ENCODE results near the gene IMP4. TPM values are rescaled to one million over a fixed set of nuclear protein-coding genes. Genes with fewer than 3 reads are reported as not detected.
A peak's percentile ranks its signal among the peaks of the same experiment; 100 is the strongest.

Gene IMP4
- total and polyA plus RNA-seq, 2 of the 4 experiments (the other 2 are of a cell fraction) = 154 to 169 TPM

DNA sequence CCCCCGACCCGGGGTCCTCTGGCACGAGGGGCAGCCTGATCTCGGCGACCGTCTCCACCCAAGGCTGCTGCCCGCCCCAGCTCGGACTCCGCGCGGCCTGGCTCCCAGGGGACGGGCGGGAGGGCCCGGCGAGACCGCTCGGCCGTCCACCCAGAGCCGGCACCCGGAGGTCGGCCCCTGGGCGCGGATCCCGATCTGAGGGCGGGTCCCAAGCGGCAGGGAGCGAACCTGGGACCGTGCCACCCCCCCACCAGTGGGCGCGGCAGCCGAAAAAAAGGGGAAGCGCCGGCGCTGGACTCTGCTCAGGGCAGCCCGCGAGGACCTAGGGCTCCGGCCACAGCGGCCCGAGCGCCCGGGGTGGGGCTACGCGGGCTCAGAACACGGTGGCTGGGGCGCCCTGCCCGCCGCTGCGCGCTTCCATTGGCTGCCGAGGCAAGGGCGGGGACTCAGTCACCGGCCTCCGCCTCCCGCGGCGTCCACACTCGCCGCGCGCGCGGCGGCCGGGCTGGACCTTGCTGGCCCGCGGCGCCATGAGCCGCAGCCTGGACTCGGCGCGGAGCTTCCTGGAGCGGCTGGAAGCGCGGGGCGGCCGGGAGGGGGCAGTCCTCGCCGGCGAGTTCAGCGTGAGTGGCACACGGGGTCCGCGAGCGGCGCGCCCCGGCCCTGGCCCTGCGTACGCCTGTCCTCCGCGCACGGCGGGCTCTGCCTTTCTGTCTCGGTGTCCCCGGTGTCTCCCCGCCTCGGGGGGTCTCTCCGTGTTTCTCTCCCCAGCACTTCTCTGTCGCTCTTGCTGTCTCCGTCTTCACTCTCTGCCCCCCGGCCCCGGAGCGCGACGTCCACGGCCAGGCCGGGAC lies 13.1 kb downstream of the IMP4 start, which contains the start of gene PTPN18:
Gene PTPN18, plus strand, starts transcription at position 479 of the 854 bp plus-strand sequence. Its CDS starts 52 bp downstream, at position 531.
- Histone ChIP-seq H3K27ac (ENCODE audit: insufficient read depth, low read length) (peak within 1 kb of the TSS; percentile 6; the same call in 1 of the 2 replicates), H3K36me3 (ENCODE audit: control insufficient read depth, insufficient read depth, low read length) (no peaks in the 10 kb centered on the region)
- dilution Hi-C loops (cut with HindIII; ENCODE audit: low sequenced_read_pairs, unreplicated experiment) = no loop called here
- TF ChIP-seq MAFK (IDR thresholded peaks at IDR 0.05; ENCODE audit: low read depth, low read length) (no peak), MXI1 (IDR thresholded peaks at IDR 0.05; ENCODE audit: borderline replicate concordance, low read depth, low read length) (peak; percentile 84), NFE2L2 (IDR thresholded peaks at IDR 0.05; ENCODE audit: low read depth, low read length) (no peak), CHD1 (IDR thresholded peaks at IDR 0.05; ENCODE audit: low read depth, low read length) (no peak), RAD21 (IDR thresholded peaks at IDR 0.05; ENCODE audit: low read length) (peak; percentile 61), FOS (IDR thresholded peaks at IDR 0.05; ENCODE audit: low read depth, low read length) (no peak), RCOR1 (IDR thresholded peaks at IDR 0.05; ENCODE audit: insufficient replicate concordance, low read length) (no peak), BHLHE40 (IDR thresholded peaks at IDR 0.05; ENCODE audit: low read depth, low read length) (no peak), CEBPB (IDR thresholded peaks at IDR 0.05; ENCODE audit: low read depth, low read length) (no peak)
- TF ChIP-seq, protein P1, sequence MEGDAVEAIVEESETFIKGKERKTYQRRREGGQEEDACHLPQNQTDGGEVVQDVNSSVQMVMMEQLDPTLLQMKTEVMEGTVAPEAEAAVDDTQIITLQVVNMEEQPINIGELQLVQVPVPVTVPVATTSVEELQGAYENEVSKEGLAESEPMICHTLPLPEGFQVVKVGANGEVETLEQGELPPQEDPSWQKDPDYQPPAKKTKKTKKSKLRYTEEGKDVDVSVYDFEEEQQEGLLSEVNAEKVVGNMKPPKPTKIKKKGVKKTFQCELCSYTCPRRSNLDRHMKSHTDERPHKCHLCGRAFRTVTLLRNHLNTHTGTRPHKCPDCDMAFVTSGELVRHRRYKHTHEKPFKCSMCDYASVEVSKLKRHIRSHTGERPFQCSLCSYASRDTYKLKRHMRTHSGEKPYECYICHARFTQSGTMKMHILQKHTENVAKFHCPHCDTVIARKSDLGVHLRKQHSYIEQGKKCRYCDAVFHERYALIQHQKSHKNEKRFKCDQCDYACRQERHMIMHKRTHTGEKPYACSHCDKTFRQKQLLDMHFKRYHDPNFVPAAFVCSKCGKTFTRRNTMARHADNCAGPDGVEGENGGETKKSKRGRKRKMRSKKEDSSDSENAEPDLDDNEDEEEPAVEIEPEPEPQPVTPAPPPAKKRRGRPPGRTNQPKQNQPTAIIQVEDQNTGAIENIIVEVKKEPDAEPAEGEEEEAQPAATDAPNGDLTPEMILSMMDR (conservative IDR thresholded peaks at IDR 0.05; ENCODE audit: low read depth, low read length) = peak; percentile 63
- TF ChIP-seq, protein P2, sequence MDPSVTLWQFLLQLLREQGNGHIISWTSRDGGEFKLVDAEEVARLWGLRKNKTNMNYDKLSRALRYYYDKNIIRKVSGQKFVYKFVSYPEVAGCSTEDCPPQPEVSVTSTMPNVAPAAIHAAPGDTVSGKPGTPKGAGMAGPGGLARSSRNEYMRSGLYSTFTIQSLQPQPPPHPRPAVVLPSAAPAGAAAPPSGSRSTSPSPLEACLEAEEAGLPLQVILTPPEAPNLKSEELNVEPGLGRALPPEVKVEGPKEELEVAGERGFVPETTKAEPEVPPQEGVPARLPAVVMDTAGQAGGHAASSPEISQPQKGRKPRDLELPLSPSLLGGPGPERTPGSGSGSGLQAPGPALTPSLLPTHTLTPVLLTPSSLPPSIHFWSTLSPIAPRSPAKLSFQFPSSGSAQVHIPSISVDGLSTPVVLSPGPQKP (IDR thresholded peaks at IDR 0.05; ENCODE audit: borderline replicate concordance, low read depth, low read length) = no peak
- TF ChIP-seq, protein P3, sequence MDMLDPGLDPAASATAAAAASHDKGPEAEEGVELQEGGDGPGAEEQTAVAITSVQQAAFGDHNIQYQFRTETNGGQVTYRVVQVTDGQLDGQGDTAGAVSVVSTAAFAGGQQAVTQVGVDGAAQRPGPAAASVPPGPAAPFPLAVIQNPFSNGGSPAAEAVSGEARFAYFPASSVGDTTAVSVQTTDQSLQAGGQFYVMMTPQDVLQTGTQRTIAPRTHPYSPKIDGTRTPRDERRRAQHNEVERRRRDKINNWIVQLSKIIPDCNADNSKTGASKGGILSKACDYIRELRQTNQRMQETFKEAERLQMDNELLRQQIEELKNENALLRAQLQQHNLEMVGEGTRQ (IDR thresholded peaks at IDR 0.05; ENCODE audit: low read depth, low read length) = no peak

More for the DNA sequence above, 13.1 kb downstream of the IMP4 start, which contains the start of gene PTPN18:
- Histone ChIP-seq H2BK5ac (ENCODE audit: low read depth, low read length, poor library complexity, severe bottlenecking) (no peak within 1 kb of the TSS), H3K56ac (ENCODE audit: extremely low read depth, insufficient read depth, low read length) (no peak within 1 kb of the TSS), H3K4ac (ENCODE audit: low read depth, low read length) (peak within 1 kb of the TSS; percentile 70), H3K9me1 (ENCODE audit: insufficient read depth, low read length) (0 out of 2 replicates have a peak, but pooled peaks cover 10% of the 10 kb centered on the region), H2AK5ac (ENCODE audit: low read depth, low read length) (peak within 1 kb of the TSS; percentile 67; the same call in 1 of the 2 replicates), H3K4me2 (ENCODE audit: low read depth, low read length) (peak within 1 kb of the TSS; percentile 77), H4K8ac (ENCODE audit: low read depth in 2 of 2, low read length in 2 of 2) (peak within 1 kb of the TSS; percentile 58 to 85; a peak in 2 of 4 replicates), H3K9ac (ENCODE audit: low read depth, low read length) (peak within 1 kb of the TSS; percentile 67), H3K23ac (ENCODE audit: low read depth, low read length) (peak within 1 kb of the TSS; percentile 90; the same call in 1 of the 2 replicates), H3K14ac (replicated peaks; ENCODE audit: low read depth, low read length) (peak within 1 kb of the TSS; percentile 87), H4K20me1 (ENCODE audit: insufficient read depth, low read length) (peaks cover 4% of the 10 kb centered on the region; the same call in 1 of the 2 replicates), H2BK20ac (ENCODE audit: low read depth, low read length) (no peak within 1 kb of the TSS), H4K5ac (ENCODE audit: low read depth, low read length) (no peak within 1 kb of the TSS), H3K27me3 (ENCODE audit: control insufficient read depth, insufficient read depth, low read length) (no peaks in the 10 kb centered on the region), H3K18ac (ENCODE audit: low read depth, low read length) (no peak within 1 kb of the TSS), H2AFZ (replicated peaks; ENCODE audit: low read length, poor library complexity) (peak within 1 kb of the TSS; percentile 99), H3K9me3 (ENCODE audit: control insufficient read depth, insufficient read depth, low read length) (no peaks in the 10 kb centered on the region), H2BK15ac (ENCODE audit: low read depth, low read length) (no peak within 1 kb of the TSS), H3K4me1 (ENCODE audit: control insufficient read depth, insufficient read depth, low read length) (no peaks in the 10 kb centered on the region; the same call in 1 of the 2 replicates), H2BK120ac (ENCODE audit: low read depth, low read length) (no peak within 1 kb of the TSS), H2AK9ac (replicated peaks; ENCODE audit: low read depth, low read length, poor library complexity) (peak within 1 kb of the TSS; percentile 85), H3K79me1 (ENCODE audit: low read depth in 1 of 2, low read length in 2 of 2) (peaks cover 8 to 28% of the 10 kb centered on the region in 2 experiments; a peak in 3 of 4 replicates), H3K4me3 (ENCODE audit: insufficient read depth, low read depth, low read length) (peak within 1 kb of the TSS; percentile 71), H4K91ac (ENCODE audit: insufficient read depth, low read depth, low read length) (peak within 1 kb of the TSS; percentile 37; the same call in 1 of the 2 replicates)
- 0% methylated on average over 52 of the region's 107 CpGs; no CpG with 5 or more reads in 1 of the 2 experiments for WGBS, 2 experiments (ENCODE audit: extremely low coverage in 2 of 2, insufficient read length in 1 of 2)
- POLR2A ChIA-PET (ENCODE audit: unreplicated experiment) = interaction anchor here (0.5 to 1.1 kb wide), 2 partner anchors 13 to 778 kb away, joined by 3 read pairs; partner anchors contain the start of gene IMP4
- intact Hi-C loops (cut with micrococcal nuclease) (loop anchor here (1.0 kb wide), 2 partner anchors 13 to 16 kb away; no protein-coding TSS in a partner anchor), in situ Hi-C loops (cut with MboI; ENCODE audit: low sequenced_read_pairs) (loop anchor here (25.0 kb wide), 1 partner anchor 756 kb away; the partner anchor contains the start of gene PLEKHB2)
- DNase-seq (peak; percentile 85), ATAC-seq (ENCODE audit: low read depth) (peak; percentile 99)
- BruUV-seq (replicated peaks) = no TSS peak
- CTCF ChIA-PET = interaction anchor here (1.5 kb wide), 1 partner anchor 14 kb away, joined by 8 read pairs; the partner anchor contains the start of gene IMP4
